ENCODE measurements around the gene TUBB8.
A peak's percentile ranks its signal among the peaks of the same experiment; 100 is the strongest.
"Not testable (repeated sequence)": the region's sequence is repeated elsewhere in the genome, so short reads cannot be mapped to it uniquely, and the experiment has no call there.

The TUBB8 gene

GRCh38 chr10:47864-48263, 1.2 kb downstream of the TUBB8 start:
- not testable (repeated sequence) for DNase-seq (ENCODE audit: low spot score)

GRCh38 chr10:13315-13635, 35.8 kb downstream of the TUBB8 start:
- DNase-seq (ENCODE audit: low spot score): not testable (repeated sequence)

- not testable (repeated sequence) for DNase-seq (ENCODE audit: low spot score)
Observed at GRCh38 chr10:12444-13314, 36.4 kb downstream of the TUBB8 start.

- DNase-seq (ENCODE audit: low spot score): not testable (repeated sequence)
Observed at GRCh38 chr10:11260-11659, 37.8 kb downstream of the TUBB8 start.

DNA sequence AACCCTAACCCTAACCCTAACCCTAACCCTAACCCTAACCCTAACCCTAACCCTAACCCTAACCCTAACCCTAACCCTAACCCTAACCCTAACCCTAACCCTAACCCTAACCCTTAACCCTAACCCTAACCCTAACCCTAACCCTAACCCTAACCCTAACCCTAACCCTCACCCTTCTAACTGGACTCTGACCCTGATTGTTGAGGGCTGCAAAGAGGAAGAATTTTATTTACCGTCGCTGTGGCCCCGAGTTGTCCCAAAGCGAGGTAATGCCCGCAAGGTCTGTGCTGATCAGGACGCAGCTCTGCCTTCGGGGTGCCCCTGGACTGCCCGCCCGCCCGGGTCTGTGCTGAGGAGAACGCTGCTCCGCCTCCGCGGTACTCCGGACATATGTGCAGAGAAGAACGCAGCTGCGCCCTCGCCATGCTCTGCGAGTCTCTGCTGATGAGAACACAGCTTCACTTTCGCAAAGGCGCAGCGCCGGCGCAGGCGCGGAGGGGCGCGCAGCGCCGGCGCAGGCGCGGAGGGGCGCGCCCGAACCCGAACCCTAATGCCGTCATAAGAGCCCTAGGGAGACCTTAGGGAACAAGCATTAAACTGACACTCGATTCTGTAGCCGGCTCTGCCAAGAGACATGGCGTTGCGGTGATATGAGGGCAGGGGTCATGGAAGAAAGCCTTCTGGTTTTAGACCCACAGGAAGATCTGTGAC, 38.7 kb downstream of the TUBB8 start:
- DNase-seq (ENCODE audit: low spot score): peak; percentile 22
